ENCODE measurements around the gene ACTG2. TPM values are rescaled to one million over a fixed set of nuclear protein-coding genes. Genes with fewer than 3 reads are reported as not detected.
"Not testable (repeated sequence)": the region's sequence is repeated elsewhere in the genome, so short reads cannot be mapped to it uniquely, and the experiment has no call there.

Gene ACTG2
- total and polyA plus RNA-seq, 8 donors, result 29.8 to 156 (median 58.3) TPM

GRCh38 chr2:73938718-73939352 lies 46.0 kb downstream of the ACTG2 start:
- TF ChIP-seq, protein P1, sequence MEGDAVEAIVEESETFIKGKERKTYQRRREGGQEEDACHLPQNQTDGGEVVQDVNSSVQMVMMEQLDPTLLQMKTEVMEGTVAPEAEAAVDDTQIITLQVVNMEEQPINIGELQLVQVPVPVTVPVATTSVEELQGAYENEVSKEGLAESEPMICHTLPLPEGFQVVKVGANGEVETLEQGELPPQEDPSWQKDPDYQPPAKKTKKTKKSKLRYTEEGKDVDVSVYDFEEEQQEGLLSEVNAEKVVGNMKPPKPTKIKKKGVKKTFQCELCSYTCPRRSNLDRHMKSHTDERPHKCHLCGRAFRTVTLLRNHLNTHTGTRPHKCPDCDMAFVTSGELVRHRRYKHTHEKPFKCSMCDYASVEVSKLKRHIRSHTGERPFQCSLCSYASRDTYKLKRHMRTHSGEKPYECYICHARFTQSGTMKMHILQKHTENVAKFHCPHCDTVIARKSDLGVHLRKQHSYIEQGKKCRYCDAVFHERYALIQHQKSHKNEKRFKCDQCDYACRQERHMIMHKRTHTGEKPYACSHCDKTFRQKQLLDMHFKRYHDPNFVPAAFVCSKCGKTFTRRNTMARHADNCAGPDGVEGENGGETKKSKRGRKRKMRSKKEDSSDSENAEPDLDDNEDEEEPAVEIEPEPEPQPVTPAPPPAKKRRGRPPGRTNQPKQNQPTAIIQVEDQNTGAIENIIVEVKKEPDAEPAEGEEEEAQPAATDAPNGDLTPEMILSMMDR (IDR thresholded peaks at IDR 0.05), result no peak
- ATAC-seq (peak; percentile 22), DNase-seq (no peak)
- Histone ChIP-seq H3K27ac (no peak overlapping the region), H3K36me3 (peaks cover 0 to 21% of the 10 kb centered on the region in 2 donors), H3K9me3 (no peaks in the 10 kb centered on the region), H3K27me3 (no peaks in the 10 kb centered on the region), H3K4me3 (no peak overlapping the region), H3K4me1 (peaks cover 10 to 12% of the 10 kb centered on the region in 2 donors)
- intact Hi-C loops (cut with DNase I), result no loop called here

- intact Hi-C loops (cut with DNase I), result no loop called here
- Histone ChIP-seq H3K27ac (no peak overlapping the region), H3K27me3 (no peaks in the 10 kb centered on the region), H3K4me1 (peaks cover 10 to 12% of the 10 kb centered on the region in 2 donors), H3K4me3 (no peak overlapping the region), H3K9me3 (no peaks in the 10 kb centered on the region), H3K36me3 (peaks cover 0 to 19% of the 10 kb centered on the region in 2 donors)
- DNase-seq (peak in 1 of 4 donors; percentile 67), ATAC-seq (peak; percentile 96)
- TF ChIP-seq, protein P1 (IDR thresholded peaks at IDR 0.05), result peak in 1 of 2 donors; percentile 14
Observed at GRCh38 chr2:73939419-73939818, 46.6 kb downstream of the ACTG2 start.

DNA sequence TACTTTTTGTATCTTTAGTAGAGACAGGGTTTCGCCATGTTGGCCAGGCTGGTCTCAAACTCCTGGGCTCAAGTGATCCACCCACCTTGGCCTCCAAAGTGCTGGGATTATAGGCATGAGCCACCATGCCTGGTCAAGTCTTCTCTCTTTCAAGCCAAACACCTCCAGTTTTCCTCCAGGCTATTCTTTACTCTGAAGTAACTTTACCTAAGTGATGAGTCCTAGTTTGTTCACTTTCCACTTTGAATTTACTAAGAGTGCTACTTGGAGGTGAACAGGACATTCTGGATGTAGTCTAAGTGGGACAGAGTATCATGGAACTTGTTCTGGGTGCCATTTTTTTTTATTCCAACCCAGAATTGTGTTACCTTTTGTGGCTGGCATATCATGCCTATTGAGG lies 47.3 kb downstream of the ACTG2 start:
- intact Hi-C loops (cut with DNase I); H3K27ac ChIP-seq; H3K9me3 ChIP-seq; DNase-seq; H3K27me3 ChIP-seq; ATAC-seq; H3K4me3 ChIP-seq: not testable (repeated sequence)
- Histone ChIP-seq H3K4me1 (peaks cover 10 to 12% of the 10 kb centered on the region in 2 donors), H3K36me3 (peaks cover 0 to 19% of the 10 kb centered on the region in 2 donors)

DNA sequence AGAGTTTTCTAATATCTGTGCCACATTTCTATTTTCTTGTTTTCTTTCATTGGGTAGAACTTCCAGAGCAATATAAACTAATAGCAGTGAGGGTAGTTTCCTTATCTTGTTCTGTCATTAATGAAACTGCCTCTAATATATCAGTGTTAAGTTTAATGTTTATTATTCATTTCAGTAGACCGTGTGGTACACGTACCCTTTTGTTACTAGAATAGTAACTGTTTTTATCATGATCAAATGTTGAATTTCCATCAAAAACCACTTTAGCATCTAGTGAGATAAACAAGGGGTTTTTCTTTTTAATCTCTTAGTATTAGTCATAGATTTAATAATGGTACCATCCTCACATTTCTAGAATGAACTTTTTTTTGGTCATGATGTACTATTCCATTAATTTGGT lies 49.9 kb downstream of the ACTG2 start:
- Histone ChIP-seq H3K4me3 (no peak overlapping the region), H3K27ac (no peak overlapping the region), H3K9me3 (no peaks in the 10 kb centered on the region), H3K36me3 (peaks cover 0 to 37% of the 10 kb centered on the region in 2 donors), H3K27me3 (no peaks in the 10 kb centered on the region), H3K4me1 (peaks cover 4 to 10% of the 10 kb centered on the region in 2 donors)
- no peak for DNase-seq
- intact Hi-C loops (cut with DNase I), result no loop called here
- ATAC-seq, result no peak
- TF ChIP-seq, protein P1 (IDR thresholded peaks at IDR 0.05), result no peak

DNA sequence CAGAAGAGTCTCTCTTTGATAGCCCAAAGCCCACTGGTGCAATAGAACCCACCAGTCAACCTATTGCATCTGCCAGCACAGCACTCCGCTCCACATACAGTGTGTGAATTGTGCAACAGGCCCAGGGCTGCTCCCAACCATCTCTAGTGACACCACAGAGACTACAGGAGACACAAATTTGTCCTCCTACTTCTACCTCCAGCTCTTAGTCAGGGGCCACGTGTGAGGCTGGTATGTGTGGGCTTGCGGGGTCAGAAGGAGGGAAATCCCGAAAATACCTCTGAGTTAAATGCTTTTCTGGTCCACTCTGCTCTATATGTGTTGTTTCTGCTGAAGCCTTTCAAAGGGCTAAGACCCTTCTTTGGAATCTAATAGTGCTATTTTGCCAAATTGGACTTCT lies 51.9 kb downstream of the ACTG2 start:
- no peak for ATAC-seq
- Histone ChIP-seq H3K27me3 (no peaks in the 10 kb centered on the region), H3K4me3 (no peak overlapping the region), H3K4me1 (peaks cover 4 to 25% of the 10 kb centered on the region in 2 donors), H3K36me3 (peaks cover 0 to 50% of the 10 kb centered on the region in 2 donors), H3K9me3 (no peaks in the 10 kb centered on the region), H3K27ac (no peak overlapping the region)
- no peak for DNase-seq
- TF ChIP-seq, protein P1 (IDR thresholded peaks at IDR 0.05), result no peak
- intact Hi-C loops (cut with DNase I), result no loop called here

DNA sequence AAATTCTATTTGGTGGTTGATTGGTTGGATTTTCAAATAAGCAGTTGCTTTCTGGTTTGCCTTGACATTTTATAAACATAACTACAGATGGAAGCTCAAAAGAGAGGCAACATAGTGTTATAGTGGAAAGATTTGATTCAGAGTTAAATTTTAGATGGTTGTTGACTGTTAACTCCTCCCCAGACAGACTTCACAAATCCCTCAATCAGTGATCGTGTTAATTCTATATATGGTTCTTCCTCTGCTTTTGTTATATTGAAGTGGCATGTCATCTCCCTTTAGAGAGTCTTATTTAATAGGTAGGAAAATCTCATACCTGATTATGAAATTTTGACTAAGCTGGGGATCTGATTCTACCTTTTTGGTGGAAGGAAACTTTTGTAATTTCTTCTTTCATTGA lies 53.4 kb downstream of the ACTG2 start:
- Histone ChIP-seq H3K4me1 (peaks cover 0 to 40% of the 10 kb centered on the region in 2 donors), H3K36me3 (peaks cover 0 to 61% of the 10 kb centered on the region in 2 donors), H3K27me3 (no peaks in the 10 kb centered on the region), H3K4me3 (no peak overlapping the region), H3K9me3 (no peaks in the 10 kb centered on the region), H3K27ac (no peak overlapping the region)
- ATAC-seq (no peak), DNase-seq (no peak)
- intact Hi-C loops (cut with DNase I), result no loop called here
- TF ChIP-seq, protein P1 (IDR thresholded peaks at IDR 0.05), result no peak

All from left lung (tissue), 10 donors.